ENCODE measurements around the gene TBX4. TPM values are rescaled to one million over a fixed set of nuclear protein-coding genes. Genes with fewer than 3 reads are reported as not detected.

Gene TBX4
- polyA plus RNA-seq, 2 of the 4 experiments (the other 2 are of a cell fraction), result 0.17 to 0.18 TPM

DNA sequence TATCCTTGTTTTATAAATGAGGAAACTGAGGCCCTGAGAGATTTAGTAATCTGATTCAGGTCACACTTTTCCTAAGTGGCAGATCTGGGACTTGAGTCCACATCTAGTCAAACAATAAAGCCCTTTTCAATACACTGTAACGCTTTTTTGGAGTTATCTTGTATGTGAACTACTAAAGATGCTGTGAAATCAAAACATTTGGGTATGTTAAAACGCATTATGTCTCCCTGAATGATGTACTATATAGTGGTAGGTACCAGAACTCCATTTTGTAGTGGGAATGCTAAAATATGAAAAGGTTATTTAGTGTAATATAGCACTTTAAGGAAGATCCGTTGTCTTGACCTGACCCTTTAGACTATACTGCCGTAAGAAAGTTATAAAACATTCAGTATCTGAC is 81.6 kb downstream of the TBX4 start:
- Histone ChIP-seq H3K27ac (no peak overlapping the region), H3K9me3 (no peaks in the 10 kb centered on the region), H3K4me1 (no peaks in the 10 kb centered on the region), H3K4me3 (no peak overlapping the region), H3K4me2 (no peak overlapping the region)
- ChIA-PET POLR2A (no interaction called here), CTCF (interaction anchor here (1.0 to 1.5 kb wide), 4 partner anchors 8 to 123 kb away, joined by 3 to 5 read pairs (median 4); no protein-coding TSS in a partner anchor)
- DNase-seq (ENCODE audit: low read depth in 1 of 2, low spot score in 1 of 2) (no peak), FAIRE-seq (peak; percentile 18), ATAC-seq (no peak)
- WGBS (ENCODE audit: missing lambda C conversion rate), result 88% methylated on average over 4 of the region's 4 CpGs
- TF ChIP-seq RAD21 (conservative IDR thresholded peaks at IDR 0.05 in 1 of 2, IDR thresholded peaks at IDR 0.05 in 1 of 2) (no peak), SREBF2 (IDR thresholded peaks at IDR 0.05) (no peak), USF2 (IDR thresholded peaks at IDR 0.05) (no peak), CHD4 (IDR thresholded peaks at IDR 0.05; ENCODE audit: borderline replicate concordance) (no peak), RFX5 (IDR thresholded peaks at IDR 0.05) (no peak), ZFP36 (IDR thresholded peaks at IDR 0.05; ENCODE audit: borderline replicate concordance, partially characterized antibody) (no peak), RNF2 (IDR thresholded peaks at IDR 0.05; ENCODE audit: borderline replicate concordance, low read depth) (no peak), E2F6 (IDR thresholded peaks at IDR 0.05; ENCODE audit: borderline replicate concordance, low read depth) (no peak), PHF8 (IDR thresholded peaks at IDR 0.05; ENCODE audit: borderline replicate concordance, low read depth) (no peak)
- TF ChIP-seq, protein P1, sequence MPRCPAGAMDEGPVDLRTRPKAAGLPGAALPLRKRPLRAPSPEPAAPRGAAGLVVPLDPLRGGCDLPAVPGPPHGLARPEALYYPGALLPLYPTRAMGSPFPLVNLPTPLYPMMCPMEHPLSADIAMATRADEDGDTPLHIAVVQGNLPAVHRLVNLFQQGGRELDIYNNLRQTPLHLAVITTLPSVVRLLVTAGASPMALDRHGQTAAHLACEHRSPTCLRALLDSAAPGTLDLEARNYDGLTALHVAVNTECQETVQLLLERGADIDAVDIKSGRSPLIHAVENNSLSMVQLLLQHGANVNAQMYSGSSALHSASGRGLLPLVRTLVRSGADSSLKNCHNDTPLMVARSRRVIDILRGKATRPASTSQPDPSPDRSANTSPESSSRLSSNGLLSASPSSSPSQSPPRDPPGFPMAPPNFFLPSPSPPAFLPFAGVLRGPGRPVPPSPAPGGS (IDR thresholded peaks at IDR 0.05), result no peak

GRCh38 chr17:61534414-61534813 is 82.2 kb downstream of the TBX4 start:
- ChIA-PET CTCF (interaction anchor here (1.0 to 1.5 kb wide), 3 partner anchors 9 to 124 kb away, joined by 3 to 5 read pairs (median 4); no protein-coding TSS in a partner anchor), POLR2A (no interaction called here)
- H3K4me3 ChIP-seq, result no peak overlapping the region
- WGBS (ENCODE audit: missing lambda C conversion rate), result 91% methylated on average over 8 of the region's 8 CpGs
- ATAC-seq, result no peak
- H3K9me3 ChIP-seq, result no peaks in the 10 kb centered on the region
- H3K4me2 ChIP-seq, result no peak overlapping the region
- TF ChIP-seq MYC (IDR thresholded peaks at IDR 0.05; ENCODE audit: borderline replicate concordance, low read length) (no peak), ZNF302 (CRISPR knock-in tag; IDR thresholded peaks at IDR 0.05) (no peak), ELK1 (IDR thresholded peaks at IDR 0.05; ENCODE audit: low read depth, low read length) (no peak), GATA3 (IDR thresholded peaks at IDR 0.05; ENCODE audit: borderline replicate concordance) (no peak), HEYL (CRISPR knock-in tag; IDR thresholded peaks at IDR 0.05) (no peak), JUNB (IDR thresholded peaks at IDR 0.05) (no peak), SREBF2 (IDR thresholded peaks at IDR 0.05) (no peak), HOXB13 (CRISPR knock-in tag; IDR thresholded peaks at IDR 0.05; ENCODE audit: low read depth) (no peak), KDM5A (IDR thresholded peaks at IDR 0.05) (no peak)
- TF ChIP-seq, protein P2, sequence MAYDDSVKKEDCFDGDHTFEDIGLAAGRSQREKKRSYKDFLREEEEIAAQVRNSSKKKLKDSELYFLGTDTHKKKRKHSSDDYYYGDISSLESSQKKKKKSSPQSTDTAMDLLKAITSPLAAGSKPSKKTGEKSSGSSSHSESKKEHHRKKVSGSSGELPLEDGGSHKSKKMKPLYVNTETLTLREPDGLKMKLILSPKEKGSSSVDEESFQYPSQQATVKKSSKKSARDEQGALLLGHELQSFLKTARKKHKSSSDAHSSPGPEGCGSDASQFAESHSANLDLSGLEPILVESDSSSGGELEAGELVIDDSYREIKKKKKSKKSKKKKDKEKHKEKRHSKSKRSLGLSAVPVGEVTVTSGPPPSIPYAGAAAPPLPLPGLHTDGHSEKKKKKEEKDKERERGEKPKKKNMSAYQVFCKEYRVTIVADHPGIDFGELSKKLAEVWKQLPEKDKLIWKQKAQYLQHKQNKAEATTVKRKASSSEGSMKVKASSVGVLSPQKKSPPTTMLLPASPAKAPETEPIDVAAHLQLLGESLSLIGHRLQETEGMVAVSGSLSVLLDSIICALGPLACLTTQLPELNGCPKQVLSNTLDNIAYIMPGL (CRISPR knock-in tag; IDR thresholded peaks at IDR 0.05; ENCODE audit: borderline replicate concordance), result no peak
- no peak overlapping the region for H3K27ac ChIP-seq
- H3K4me1 ChIP-seq, result no peaks in the 10 kb centered on the region
- DNase-seq (ENCODE audit: low read depth in 1 of 2, low spot score in 1 of 2), result no peak
- no peak for FAIRE-seq

Other genes with a start within 250 kb of the TBX4 start
- 0.69 and 0.71 TPM in 2 replicates for gene TBX2, start 52.6 kb upstream of the TBX4 start, polyA plus RNA-seq (2011; rRNA removed)
- 2.0 to 2.3 TPM (median 2.2 TPM) in 3 replicates for gene TBX2, start 52.6 kb upstream of the TBX4 start, polyA plus RNA-seq (2017; fragmentation: RNase III; extraction: RNeasy Plus Mini Kit Qiagen cat#74134 plus additional on column Dnase treatment)
- 0.34 and 0.86 TPM in 2 replicates for gene NACA2, start 138.8 kb downstream of the TBX4 start, polyA plus RNA-seq (2011; rRNA removed)
- 0.39 to 0.70 TPM (median 0.40 TPM) in 3 replicates for gene NACA2, start 138.8 kb downstream of the TBX4 start, polyA plus RNA-seq (2017; fragmentation: RNase III; extraction: RNeasy Plus Mini Kit Qiagen cat#74134 plus additional on column Dnase treatment)

Measured in A549 (cell line).